HepG2 (cell line): ENCODE data around the gene PCTP. TPM values are rescaled to one million over a fixed set of nuclear protein-coding genes. Genes with fewer than 3 reads are reported as not detected.

Experiments used
- CENPBD1 ChIP-seq: sonication (generic); formaldehyde crosslinking; IDR thresholded peaks from 2 replicates; pipeline ENCODE4 v1.8.0; 2022; ENCODE audit warnings: missing genetic modification reagents, low read depth, mild to moderate bottlenecking, borderline replicate concordance
- E2F2 ChIP-seq: sonication (generic); formaldehyde crosslinking; IDR thresholded peaks from 2 replicates; pipeline ENCODE4 v1.4.0; 2020; ENCODE audit warnings: missing genetic modification reagents, borderline replicate concordance
- FOXO4 ChIP-seq: sonication (generic); formaldehyde crosslinking; conservative IDR thresholded peaks from 2 replicates; pipeline ENCODE4 v1.8.1; 2023; ENCODE audit warnings: missing genetic modification reagents
- GATA4 ChIP-seq: sonication (generic); IDR thresholded peaks from 2 replicates; pipeline ENCODE4 v1.6.1; 2016; ENCODE audit warnings: antibody characterized with exemption, low read depth, borderline replicate concordance
- IRF2 ChIP-seq: IDR thresholded peaks from 2 replicates; pipeline ENCODE4 v1.6.1; 2018; ENCODE audit warnings: missing genetic modification reagents, missing compliant biosample characterization
- MNT ChIP-seq: fragments of 450-650 bp; IDR thresholded peaks from 2 replicates; pipeline ENCODE4 v1.6.1; 2016
- ONECUT2 ChIP-seq: sonication (generic); formaldehyde crosslinking; IDR thresholded peaks from 2 replicates; pipeline ENCODE4 v1.4.0; 2020; ENCODE audit warnings: missing genetic modification reagents
- REL ChIP-seq: sonication (generic); formaldehyde crosslinking; conservative IDR thresholded peaks from 2 replicates; pipeline ENCODE4 v1.8.0; 2022; ENCODE audit warnings: mild to moderate bottlenecking, missing genetic modification reagents, moderate library complexity
- U2AF2 ChIP-seq: fragments of 200-400 bp; formaldehyde crosslinking; IDR thresholded peaks from 2 replicates; pipeline ENCODE4 v1.6.1; 2017; ENCODE audit warnings: low read depth, mild to moderate bottlenecking, low read length
- USF2 ChIP-seq, 2 experiments: sonication (generic) in 1 of 2; formaldehyde crosslinking in 1 of 2; IDR thresholded peaks; 2 replicates each; pipeline versions ENCODE4 v1.5.1 to v1.6.1; 2011 to 2020; ENCODE audit warnings: borderline replicate concordance in 1 of 2, low read depth in 1 of 2, low read length in 1 of 2, mild to moderate bottlenecking in 1 of 2, missing genetic modification reagents in 1 of 2, moderate library complexity in 1 of 2
- ZNF253 ChIP-seq: sonication (generic); formaldehyde crosslinking; IDR thresholded peaks from 2 replicates; pipeline ENCODE4 v1.8.0; 2022; ENCODE audit warnings: mild to moderate bottlenecking, missing genetic modification reagents, borderline replicate concordance
- ZNF850 ChIP-seq: sonication (generic); formaldehyde crosslinking; conservative IDR thresholded peaks from 2 replicates; pipeline ENCODE4 v1.9.0; 2021; ENCODE audit warnings: mild to moderate bottlenecking, missing genetic modification reagents
- polyA plus RNA-seq, 8 experiments: library from polyadenylated mRNA; depleted of rRNA in 3 of 8; stranded (reverse) in 7 of 8; unstranded in 1 of 8; fragments of >200 nt; fragmentation: Illumina TruSeq in 4 of 8; extraction: Trizol in 4 of 8; gene quantifications; 2 replicates each; pipeline versions ENCODE4 v1.2.1 to v1.2.3, GENCODE V29; 2011 to 2016; ENCODE audit warnings: low read depth in 4 of 8, missing spikeins in 1 of 8, mixed read lengths in 1 of 8; ENCODE audit not compliant: insufficient read depth in 1 of 8
- total RNA-seq, 5 experiments: library from RNA; depleted of rRNA; stranded (reverse); fragments of >200 nt; fragmentation: Illumina TruSeq; extraction: Trizol; gene quantifications; 2 replicates each; pipeline ENCODE4 v1.2.3, GENCODE V29; 2016; ENCODE audit warnings: low read depth in 1 of 5
- TF ChIP-seq, protein P1 (sequence below): sonication (generic); formaldehyde crosslinking; IDR thresholded peaks from 2 replicates; pipeline ENCODE4 v1.9.0; 2021; ENCODE audit warnings: missing genetic modification reagents, mild to moderate bottlenecking, borderline replicate concordance

PCTP gene
- total and polyA plus RNA-seq, 2 of the 13 experiments (the other 11 are each of a cell fraction or from before 2014, with no cell fraction given): 37.1 to 50.7 TPM

DNA sequence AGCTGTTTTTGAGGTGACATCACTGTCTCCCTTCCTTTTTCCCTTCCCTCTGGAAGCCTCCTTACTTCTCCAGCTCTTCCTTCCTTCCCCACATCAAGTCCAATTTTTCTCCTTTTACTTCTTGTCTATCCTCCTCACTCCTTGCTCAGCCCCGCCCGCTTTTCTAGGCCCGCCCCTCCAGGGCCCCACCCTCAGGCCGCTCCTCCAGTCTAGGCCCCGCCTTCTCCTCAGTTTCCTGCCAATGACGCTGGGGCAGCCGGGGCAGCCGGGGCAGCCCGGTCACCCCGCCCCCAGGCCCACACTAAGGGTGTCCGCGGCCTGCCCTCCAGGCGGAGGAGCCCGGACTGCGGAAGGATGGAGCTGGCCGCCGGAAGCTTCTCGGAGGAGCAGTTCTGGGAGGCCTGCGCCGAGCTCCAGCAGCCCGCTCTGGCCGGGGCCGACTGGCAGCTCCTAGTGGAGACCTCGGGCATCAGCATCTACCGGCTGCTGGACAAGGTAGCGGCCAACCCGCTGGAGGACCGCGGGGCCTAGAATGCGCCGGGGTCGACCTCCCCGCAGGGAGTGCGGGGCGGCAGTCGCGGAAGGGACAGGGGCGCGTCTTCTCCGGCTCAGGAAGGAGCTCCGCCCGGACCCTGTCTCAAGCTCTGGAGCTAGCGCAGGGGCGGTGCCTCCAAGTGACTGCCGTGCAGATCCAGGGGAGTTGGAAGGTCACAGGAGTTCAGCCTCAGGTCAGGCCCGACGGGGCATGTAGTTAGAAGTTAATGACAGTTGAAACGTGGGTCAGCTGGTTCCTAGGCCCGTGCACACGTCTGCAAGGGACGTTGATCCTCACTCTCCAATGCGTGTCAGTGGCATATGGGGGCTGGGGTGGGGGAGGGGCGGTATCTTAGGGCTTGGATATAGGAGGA lies at the start of gene PCTP (continued):
- TF ChIP-seq E2F2 (CRISPR knock-in tag) (no peak; the same call in 1 of the 2 replicates), CENPBD1 (CRISPR knock-in tag) (no peak), FOXO4 (CRISPR knock-in tag) (no peak), MNT (no peak), IRF2 (peak; percentile 77), ONECUT2 (CRISPR knock-in tag) (0 out of 2 replicates have a peak, but pooled peaks have one; percentile 43), USF2 (IDR thresholded peaks at IDR 0.05; ENCODE audit: low read depth, low read length) (no peak), USF2 (CRISPR knock-in tag; IDR thresholded peaks at IDR 0.05; ENCODE audit: borderline replicate concordance) (no peak), REL (peak; percentile 59; the same call in 1 of the 2 replicates), ZNF253 (CRISPR knock-in tag) (peak; percentile 88; the same call in 1 of the 2 replicates), U2AF2 (no peak), ZNF850 (CRISPR knock-in tag) (0 out of 2 replicates have a peak, but pooled peaks have one; percentile 78), GATA4 (no peak)
- TF ChIP-seq, protein P1, sequence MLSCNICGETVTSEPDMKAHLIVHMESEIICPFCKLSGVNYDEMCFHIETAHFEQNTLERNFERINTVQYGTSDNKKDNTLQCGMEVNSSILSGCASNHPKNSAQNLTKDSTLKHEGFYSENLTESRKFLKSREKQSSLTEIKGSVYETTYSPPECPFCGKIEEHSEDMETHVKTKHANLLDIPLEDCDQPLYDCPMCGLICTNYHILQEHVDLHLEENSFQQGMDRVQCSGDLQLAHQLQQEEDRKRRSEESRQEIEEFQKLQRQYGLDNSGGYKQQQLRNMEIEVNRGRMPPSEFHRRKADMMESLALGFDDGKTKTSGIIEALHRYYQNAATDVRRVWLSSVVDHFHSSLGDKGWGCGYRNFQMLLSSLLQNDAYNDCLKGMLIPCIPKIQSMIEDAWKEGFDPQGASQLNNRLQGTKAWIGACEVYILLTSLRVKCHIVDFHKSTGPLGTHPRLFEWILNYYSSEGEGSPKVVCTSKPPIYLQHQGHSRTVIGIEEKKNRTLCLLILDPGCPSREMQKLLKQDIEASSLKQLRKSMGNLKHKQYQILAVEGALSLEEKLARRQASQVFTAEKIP (CRISPR knock-in tag): no peak
